SU-DHL-6 (cell line): ENCODE results near the gene UFD1.

Source experiments
- CTCF ChIP-seq: fragments of 200-600 bp; sonication (generic); IDR thresholded peaks from one replicate; pipeline ENCODE4 v1.5.1; 2017; ENCODE audit warnings: antibody characterized with exemption, mild to moderate bottlenecking, low read length, moderate library complexity; ENCODE audit not compliant: insufficient read depth, poor library complexity, severe bottlenecking
- EZH2phosphoT487 ChIP-seq: fragments of 200-600 bp; sonication (generic), shearing (Covaris generic); conservative IDR thresholded peaks from 2 replicates; pipeline ENCODE4 v1.6.1; 2018; ENCODE audit warnings: mild to moderate bottlenecking, antibody characterized with exemption, low read length, moderate library complexity, mixed read lengths

GRCh38 chr22:19494676-19495173 is 15.7 kb upstream of the UFD1 start:
- TF ChIP-seq CTCF (no peak), EZH2phosphoT487 (no peak)
